ENCODE data around the gene SIGLEC11.

DNA sequence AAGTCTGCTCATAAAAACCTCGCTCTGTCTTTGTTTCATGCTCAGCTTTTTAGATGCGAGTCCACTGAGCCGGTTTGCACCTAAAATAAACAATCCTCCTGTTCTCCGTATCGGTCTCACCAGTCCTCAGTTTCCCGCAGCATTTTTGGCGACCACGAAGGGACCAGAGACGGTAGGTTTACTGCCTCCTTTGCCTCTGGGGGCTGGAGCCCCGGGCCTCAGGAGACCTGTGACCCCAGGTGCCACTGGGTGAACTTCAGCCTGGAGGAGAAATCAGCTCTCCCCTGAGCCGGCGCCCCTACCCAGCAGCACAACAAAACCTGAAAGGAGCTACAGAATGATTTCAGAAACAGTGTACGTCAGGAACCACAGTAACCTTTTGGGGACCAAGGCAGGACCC lies 8.1 kb downstream of the SIGLEC11 start:
- TF ChIP-seq POLR2A (IDR thresholded peaks at IDR 0.05) = no peak
- TF ChIP-seq, protein P1, sequence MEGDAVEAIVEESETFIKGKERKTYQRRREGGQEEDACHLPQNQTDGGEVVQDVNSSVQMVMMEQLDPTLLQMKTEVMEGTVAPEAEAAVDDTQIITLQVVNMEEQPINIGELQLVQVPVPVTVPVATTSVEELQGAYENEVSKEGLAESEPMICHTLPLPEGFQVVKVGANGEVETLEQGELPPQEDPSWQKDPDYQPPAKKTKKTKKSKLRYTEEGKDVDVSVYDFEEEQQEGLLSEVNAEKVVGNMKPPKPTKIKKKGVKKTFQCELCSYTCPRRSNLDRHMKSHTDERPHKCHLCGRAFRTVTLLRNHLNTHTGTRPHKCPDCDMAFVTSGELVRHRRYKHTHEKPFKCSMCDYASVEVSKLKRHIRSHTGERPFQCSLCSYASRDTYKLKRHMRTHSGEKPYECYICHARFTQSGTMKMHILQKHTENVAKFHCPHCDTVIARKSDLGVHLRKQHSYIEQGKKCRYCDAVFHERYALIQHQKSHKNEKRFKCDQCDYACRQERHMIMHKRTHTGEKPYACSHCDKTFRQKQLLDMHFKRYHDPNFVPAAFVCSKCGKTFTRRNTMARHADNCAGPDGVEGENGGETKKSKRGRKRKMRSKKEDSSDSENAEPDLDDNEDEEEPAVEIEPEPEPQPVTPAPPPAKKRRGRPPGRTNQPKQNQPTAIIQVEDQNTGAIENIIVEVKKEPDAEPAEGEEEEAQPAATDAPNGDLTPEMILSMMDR (IDR thresholded peaks at IDR 0.05) = no peak

Measured in thyroid gland (tissue), 4 donors.